HS-27A (cell line): Measurements from ENCODE around the gene SDHA.
"Not testable (repeated sequence)": the region's sequence is repeated elsewhere in the genome, so short reads cannot be mapped to it uniquely, and the experiment has no call there.

ENCODE experiments used
- DNase-seq: peaks from one replicate; pipeline ENCODE4 v3.0.0-alpha.2; 2012; ENCODE audit warnings: low read depth, missing footprints

Gene SDHA

GRCh38 chr5:222951-223715 is 5.0 kb downstream of the SDHA start:
- DNase-seq: not testable (repeated sequence)

- DNase-seq: no peak
These were observed 5.7 kb downstream of the SDHA start for GRCh38 chr5:223791-224190.

GRCh38 chr5:225334-225733 is 7.2 kb downstream of the SDHA start:
- no peak for DNase-seq

- DNase-seq: not testable (repeated sequence)
These were observed 9.3 kb downstream of the SDHA start for GRCh38 chr5:227375-227774.

GRCh38 chr5:228886-229285 is 10.8 kb downstream of the SDHA start:
- DNase-seq: no peak

GRCh38 chr5:230711-231110 is 12.6 kb downstream of the SDHA start:
- DNase-seq: no peak

- no peak for DNase-seq
These were observed 13.5 kb downstream of the SDHA start for GRCh38 chr5:231661-232060.

- not testable (repeated sequence) for DNase-seq
These were observed 15.3 kb downstream of the SDHA start for GRCh38 chr5:233426-233825.

GRCh38 chr5:234450-234849 is 16.3 kb downstream of the SDHA start:
- DNase-seq: no peak

GRCh38 chr5:235527-235926 is 17.4 kb downstream of the SDHA start:
- not testable (repeated sequence) for DNase-seq

- not testable (repeated sequence) for DNase-seq
These were observed 19.8 kb downstream of the SDHA start for GRCh38 chr5:237931-238330.

- DNase-seq: not testable (repeated sequence)
These were observed 22.4 kb downstream of the SDHA start for GRCh38 chr5:240550-240949.

GRCh38 chr5:241045-241669 is 23.0 kb downstream of the SDHA start:
- not testable (repeated sequence) for DNase-seq

- DNase-seq: not testable (repeated sequence)
These were observed 25.7 kb downstream of the SDHA start for GRCh38 chr5:243683-244367.

GRCh38 chr5:245717-246116 is 27.6 kb downstream of the SDHA start:
- not testable (repeated sequence) for DNase-seq

- not testable (repeated sequence) for DNase-seq
These were observed 32.3 kb downstream of the SDHA start for GRCh38 chr5:250396-250795.

GRCh38 chr5:251016-251415 is 32.9 kb downstream of the SDHA start:
- not testable (repeated sequence) for DNase-seq

GRCh38 chr5:251538-251937 is 33.4 kb downstream of the SDHA start:
- DNase-seq: not testable (repeated sequence)

GRCh38 chr5:251975-252374 is 33.9 kb downstream of the SDHA start:
- not testable (repeated sequence) for DNase-seq

- DNase-seq: no peak
These were observed 34.4 kb downstream of the SDHA start for GRCh38 chr5:252546-252945.

- not testable (repeated sequence) for DNase-seq
These were observed 36.2 kb downstream of the SDHA start for GRCh38 chr5:254322-254721.

GRCh38 chr5:255116-255515 is 37.0 kb downstream of the SDHA start:
- DNase-seq: not testable (repeated sequence)

GRCh38 chr5:256347-256746 is 38.2 kb downstream of the SDHA start:
- not testable (repeated sequence) for DNase-seq
